HG03139 (cell line): ENCODE data around the gene NEB.
"Not testable (repeated sequence)": the region's sequence is repeated elsewhere in the genome, so short reads cannot be mapped to it uniquely, and the experiment has no call there.

Experiments used
- ATAC-seq: cut with Tn5 transposase; IDR thresholded peaks from one replicate; pipeline ENCODE4 v1.9.1; 2021; ENCODE audit not compliant: unreplicated experiment

Gene NEB

DNA sequence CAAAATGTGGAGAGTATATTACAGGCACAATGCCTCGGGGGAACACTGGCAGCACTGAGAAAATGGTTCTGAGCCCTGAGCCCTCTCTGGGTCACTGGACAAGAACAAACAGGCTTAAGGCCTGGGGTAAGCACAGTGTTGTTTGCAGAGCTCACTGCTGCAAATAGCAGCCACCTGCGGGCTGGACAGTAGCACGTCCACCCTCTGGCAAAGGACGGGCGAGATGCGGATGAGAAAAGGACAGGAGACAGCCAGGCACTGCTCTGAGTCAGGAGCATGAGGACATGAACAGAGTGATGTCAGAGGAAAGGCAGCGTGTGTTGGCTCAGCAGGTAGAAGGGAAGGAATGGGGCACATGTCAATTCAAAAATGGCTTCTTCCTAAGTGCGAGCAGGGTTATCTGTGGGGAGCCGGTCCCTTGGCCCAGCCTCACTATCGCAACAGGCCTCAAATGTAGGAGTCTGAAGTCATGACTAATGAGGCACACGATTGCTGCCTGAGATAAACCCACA, 25.9 kb upstream of the NEB start:
- ATAC-seq = no peak

DNA sequence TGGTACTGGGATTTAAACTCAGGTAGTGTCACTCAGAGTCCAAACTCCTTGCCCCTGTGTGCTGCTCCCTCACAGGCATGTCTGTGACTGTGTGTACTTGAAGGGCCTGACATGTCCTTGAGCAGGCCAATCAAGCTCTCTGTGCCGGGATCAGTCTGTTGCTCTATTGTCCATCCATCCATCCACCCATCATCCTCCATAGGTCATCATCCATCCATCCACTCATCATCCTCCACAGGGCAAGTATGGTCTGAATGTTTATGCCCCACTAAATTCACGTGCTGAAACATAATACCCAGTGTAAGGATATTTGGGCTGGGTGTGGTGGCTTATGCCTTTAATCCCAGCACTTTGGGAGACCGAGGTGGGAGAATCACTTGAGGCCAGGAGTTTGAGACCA, 24.5 kb upstream of the NEB start:
- no peak for ATAC-seq

DNA sequence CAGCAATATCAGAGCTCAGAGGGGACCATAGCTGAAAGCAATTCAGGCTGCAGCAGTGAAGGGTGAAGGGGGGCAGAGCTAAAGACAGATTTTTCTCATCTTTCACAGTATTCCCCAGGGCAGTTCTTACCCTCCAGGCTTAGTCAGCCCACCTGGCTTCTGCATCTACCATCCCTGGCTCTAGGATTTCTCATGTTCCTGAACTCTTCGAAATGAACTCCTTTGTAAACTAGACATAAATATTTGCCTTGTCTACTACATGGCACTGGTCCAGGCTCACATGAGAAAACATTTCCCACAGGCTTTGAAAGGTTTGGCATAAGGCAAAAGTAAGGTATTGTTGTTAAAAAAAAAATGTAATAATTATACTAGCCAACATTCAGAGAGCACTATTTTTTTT, 23.6 kb upstream of the NEB start:
- no peak for ATAC-seq

DNA sequence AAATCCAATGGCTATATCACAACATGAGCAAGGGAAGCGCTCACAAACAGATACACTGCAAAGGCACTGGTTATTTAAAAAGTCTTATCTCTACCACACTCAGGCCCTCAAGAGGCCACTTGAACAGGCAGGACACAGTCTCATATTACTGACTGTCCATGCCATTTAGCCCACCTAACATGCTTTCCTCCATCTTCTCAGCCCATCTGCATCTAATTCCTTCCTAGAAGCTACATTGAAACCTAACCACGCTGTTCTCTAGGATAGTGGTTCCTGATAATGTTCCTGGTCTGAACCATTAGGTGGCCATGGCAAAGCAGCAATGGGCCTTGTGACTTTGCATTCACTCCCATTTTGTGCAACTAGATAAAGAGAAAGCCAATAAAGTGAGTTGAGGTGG, 22.5 kb upstream of the NEB start:
- no peak for ATAC-seq

DNA sequence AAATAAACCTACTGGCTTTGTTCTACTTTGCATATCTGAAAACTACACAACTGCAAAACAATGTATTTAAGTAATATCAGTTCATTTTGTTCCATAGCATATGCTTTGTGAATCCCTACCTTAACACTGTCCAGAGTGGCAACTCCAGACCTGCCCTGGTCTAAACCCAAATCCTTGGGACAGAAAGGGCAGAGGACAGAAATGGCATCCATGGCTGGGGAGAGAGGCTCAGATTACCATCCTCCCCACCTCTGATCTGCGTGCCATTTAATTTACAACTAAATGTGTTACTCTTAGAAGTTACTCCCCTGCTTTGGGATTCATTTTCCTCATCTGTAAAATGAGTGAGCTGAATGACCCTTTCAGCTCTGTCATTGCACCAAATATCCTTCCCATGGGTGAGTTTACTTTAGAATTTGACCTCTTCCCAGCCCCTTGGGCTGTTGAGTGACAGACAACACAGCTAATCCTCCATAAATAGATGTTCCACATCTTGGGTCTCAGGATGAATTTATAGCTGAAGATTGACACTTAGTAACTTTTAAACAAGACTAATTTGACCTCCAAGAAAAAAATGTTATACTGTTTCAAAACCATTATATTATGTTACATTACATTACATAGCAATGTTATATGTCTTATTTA, 20.1 kb upstream of the NEB start:
- ATAC-seq = no peak

DNA sequence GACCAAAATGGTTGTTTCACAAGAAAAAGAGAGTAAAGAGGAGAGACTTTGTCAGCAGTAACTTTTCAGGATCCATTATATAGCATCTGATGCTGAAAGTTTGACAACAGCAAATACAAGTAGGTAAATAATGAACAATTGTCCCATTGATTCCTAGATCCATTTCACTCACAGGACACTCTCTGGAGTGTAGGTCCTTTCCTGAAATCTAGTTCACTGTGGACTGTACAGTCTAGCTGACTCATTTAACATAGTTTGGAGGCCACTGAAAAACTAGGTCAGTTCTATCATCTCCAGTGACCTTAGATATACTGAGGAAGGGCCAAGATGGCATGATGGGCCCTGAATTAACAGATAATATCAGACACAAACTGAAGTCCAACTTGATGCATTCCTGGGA, 19.3 kb upstream of the NEB start:
- ATAC-seq = no peak

DNA sequence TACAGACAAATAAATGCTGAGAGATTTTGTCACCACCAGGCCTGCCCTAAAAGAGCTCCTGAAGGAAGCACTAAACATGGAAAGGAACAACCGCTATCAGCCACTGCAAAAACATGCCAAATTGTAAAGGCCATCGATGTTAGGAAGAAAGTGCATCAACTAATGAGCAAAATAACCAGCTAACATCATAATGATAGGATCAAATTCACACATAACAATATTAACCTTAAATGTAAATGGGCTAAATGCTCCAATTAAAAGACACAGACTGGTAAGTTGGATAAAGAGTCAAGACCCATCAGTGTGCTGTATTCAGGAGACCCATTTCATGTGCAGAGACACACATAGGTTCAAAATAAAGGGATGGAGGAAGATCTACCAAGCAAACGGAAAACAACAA, 11.0 kb upstream of the NEB start:
- ATAC-seq = not testable (repeated sequence)

DNA sequence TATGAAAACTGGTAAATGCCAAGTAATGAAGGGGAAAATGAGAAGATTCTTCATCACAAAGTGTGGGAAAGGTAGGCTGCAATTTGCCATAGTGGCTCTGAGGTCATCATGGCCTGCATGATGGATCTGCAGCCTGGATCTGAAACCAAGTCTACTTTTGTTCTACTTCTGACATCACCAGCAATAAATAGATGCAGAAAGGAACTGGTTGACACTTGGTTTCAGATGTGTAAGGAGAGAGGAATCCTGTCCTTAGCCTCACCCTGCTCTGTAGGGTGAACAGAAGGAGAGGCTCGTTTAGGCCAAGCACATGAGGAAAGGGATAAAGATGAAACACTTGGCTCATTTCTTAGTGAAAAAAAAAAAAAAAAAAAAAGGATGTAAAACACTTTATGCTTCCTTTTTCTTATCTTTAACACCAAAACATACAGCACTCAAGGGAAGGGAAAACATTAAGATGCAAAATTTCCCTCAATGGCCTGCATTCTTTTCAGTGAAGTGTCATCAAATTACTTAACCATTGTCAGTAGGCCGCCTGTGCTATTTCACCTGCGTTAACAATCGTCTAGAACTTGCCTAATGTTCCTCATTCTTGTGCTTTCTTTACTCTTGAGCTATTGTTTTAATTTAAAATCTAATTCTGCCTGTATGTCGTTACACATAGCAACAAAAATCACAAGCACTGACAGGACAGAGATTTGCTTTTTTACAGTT, 3.9 kb downstream of the NEB start:
- ATAC-seq = no peak

DNA sequence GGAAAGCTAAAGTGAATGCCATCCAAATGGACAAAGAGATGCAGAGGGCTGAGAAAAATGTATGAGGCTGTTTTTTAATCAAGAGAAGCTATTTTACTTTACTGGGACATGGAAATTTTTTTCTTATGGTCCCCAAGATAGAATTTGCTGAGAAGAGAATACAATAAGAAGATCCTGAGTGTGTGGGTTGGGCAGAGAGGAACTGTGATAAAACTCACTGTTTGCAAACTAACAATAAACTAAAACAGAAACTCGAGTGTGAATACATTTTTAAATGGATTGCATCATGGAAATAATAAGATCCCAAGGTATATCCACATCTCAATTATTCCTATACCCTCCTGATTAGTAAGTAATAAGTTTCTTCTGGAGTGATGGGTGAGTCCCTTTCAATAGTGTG, 4.4 kb downstream of the NEB start:
- no peak for ATAC-seq

DNA sequence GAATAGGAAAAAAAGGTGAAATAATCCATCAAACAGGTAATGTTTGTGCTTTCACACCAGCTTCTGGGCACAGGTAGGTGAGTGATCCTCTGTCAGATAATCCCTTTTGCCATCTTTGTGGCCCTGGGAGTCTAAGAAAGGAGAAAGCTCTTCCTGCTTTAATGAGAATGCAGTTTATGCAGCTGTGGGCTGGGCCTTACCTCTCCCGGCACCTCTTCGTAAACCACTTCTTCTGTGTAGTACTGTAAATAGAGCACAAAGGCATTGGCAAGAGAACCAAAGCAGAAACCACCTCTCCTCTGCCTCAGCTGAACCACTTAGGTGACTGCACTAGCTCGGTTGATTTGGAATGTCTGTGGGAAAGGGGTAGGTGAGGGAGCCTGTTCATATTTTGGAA, 4.9 kb downstream of the NEB start:
- no peak for ATAC-seq

DNA sequence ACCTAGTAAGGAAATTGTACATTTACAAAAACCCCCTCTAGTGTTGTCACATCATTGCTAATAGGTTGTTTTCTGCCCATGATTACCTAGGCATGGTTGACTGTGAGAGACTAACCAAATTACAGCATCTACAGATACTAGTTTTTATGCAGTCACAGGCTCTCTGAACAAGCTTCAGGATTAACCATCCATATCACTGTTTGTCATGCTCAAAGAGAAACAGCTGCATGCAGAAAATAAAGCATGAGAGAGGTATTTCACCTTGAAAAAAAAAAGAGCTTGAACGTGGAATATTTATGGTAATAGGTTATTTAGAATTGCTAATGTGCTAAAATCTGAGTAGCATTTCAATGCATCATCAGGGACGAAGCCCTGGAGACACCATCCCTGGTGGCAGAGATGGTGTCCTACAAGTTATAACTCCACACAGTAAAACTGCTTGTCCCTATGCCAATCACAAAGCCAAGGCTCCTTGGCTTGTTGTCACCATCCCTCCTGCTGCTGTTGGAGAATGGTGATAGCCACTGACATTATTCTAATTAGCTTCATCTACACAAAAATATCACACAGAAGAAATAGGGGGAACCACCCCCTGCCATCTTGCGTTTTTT, 5.4 kb downstream of the NEB start:
- no peak for ATAC-seq

DNA sequence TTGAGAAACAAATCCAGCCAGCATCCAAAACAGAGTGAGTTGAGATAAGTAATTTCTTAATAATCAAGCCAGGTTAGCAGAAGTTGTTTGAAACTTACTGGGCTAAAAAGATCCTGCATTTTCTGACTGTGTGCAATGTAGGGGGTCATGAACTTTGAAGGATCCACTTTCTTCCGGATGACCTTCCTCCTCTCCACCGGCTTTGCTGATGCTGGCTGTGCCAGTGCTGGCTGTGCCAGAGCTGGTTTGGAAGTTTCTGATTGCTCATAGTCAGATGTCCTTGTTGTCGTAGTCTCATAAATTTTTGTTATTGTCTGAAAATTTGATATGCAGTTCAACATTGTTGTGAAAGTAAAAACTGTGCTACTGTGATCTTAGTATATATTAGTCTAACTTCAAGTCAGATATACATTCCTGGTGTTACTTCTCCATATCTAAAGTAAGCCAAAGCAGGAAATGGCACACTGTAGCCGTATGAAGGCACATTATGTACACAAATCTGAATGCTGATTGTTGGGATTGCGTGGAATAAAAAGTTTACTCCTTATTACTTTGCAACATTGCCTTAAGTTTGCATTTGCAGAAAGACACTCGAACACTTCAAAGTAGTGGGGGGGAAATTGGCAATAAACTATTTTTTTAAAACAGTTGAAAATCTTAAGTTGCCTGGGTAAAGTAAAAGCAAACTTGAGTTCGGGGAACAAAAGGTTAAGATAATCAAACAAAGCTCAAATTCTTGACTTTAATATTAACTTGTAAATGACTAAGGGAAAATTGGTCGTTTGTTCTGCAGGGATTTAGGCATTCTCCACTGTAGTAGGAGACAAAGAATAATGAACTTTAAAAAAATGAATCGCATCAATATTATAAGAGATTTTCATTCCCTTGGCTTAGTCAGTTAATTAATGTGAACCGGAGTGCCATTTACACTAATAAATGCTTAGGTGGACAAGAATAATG, 6.4 kb downstream of the NEB start:
- ATAC-seq = no peak

DNA sequence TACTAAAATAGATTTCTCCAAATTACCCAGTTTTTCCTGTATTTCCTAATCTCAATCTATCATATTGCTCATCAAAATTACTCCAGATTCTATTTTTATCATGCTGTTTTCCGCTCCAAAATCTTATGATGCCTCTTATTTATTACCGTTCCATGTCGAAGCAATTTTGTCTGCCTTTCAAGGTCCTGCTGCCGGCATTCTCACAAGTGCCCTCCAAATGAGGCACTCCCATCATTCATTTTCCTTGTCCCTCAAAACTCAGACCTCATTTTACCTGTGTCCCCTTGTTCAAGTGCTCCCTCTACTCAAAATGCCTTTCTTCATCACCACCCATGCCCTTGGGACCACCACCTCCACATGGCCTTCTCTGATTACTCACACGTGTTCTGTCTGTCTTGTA, 13.1 kb downstream of the NEB start:
- ATAC-seq = no peak

DNA sequence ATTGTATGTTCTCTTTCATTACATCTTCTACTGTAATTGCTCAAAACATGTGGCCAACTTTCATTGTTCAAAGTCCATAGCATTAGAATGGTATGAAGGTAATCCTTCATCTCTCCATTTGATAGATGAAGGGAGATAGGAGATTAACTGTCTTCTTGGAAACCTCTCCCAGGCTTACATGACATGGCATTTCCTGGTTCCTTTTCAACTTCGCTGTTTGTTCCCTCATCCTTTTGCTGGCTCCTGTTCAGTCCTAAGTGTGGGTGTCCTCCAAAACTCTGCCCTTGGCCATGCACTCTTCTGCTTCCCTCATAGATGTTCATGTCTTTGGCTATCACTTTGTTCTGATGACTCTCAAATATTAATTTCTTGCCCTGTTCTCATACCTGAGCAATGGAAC, 13.8 kb downstream of the NEB start:
- ATAC-seq = no peak

DNA sequence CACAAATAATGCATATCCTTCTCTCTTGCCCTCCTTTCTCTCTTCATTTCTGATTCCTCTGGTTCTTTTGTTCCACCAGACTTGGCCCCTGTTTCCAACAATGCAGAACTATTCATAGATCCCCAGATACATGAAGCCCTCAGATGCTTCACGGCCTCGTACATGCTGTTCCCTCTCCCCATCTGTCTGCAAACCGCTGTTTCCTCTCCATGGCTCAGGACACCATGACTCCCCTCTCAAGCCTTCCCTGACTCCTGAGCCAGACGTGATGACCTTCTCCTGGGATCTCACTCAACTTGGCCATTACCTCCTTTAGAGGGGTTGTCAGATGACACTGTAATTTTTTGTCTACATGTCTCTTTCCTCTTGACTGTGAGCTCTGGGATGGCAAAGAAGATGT, 15.5 kb downstream of the NEB start:
- no peak for ATAC-seq

DNA sequence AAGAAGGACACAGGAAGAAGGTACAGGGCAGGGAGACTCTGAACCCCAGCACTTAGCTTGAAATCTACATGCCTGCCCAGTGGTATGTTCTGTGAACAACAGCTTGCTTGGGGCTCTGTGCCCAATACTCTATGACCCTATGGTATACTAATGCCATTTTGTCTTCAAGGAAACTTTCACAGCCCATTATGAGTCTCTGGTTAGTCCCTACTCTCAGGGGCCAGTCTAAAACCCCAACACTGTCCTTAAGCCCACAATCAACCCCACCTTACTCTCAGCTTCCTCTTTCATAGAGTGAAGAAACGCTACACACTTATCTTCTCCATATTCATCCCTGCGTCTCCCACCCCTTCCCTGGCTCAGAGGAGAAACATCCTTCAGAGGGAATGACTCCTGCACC, 16.0 kb downstream of the NEB start:
- ATAC-seq = no peak

DNA sequence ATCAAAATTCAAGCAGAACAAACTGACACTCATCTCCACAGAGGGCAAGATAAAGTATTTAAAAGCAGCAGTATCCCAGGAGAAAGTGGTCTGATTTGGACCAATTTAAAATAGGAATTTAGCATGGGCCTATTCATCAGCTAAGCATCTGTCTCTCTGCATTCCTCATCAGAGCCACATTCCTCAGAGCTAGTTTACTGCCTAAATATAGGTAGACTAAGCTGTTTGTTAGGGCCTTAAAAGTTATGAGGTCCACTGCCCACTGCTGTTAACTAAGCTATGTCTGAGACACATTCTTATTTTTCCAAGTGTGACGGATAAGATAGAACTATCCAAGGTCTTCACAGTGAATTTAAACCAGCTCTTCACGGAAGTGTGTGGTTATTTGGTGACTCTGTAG, 17.6 kb downstream of the NEB start:
- ATAC-seq = no peak

DNA sequence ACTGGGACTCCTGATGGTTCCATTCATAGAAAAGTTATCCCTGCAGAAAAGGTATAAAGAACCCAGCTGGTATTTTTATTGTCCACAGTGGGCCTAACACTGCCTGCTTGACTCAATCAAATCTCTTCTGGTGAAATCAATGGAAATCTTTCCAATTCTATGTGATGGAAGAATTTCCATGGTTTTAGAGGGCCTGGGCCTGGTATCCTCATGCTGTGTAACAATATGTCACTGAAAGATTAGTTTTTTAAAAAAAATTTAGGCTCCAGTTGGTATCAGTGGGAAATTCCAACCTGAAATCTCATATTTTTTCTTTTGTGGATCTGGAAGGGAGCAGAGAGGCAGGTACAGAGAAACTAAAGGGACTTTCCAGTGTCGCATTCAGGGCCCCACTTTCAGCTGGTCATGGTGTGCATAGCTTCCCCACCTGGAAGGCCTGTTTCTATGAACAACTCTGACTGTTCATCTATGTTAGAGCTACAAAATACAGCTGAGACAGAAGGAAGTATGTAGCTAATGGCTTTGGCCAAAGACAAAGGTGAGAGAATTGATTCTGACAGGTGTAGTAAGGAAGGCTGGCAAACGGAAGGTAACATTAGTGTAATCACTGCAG, 20.9 kb downstream of the NEB start:
- ATAC-seq = no peak

DNA sequence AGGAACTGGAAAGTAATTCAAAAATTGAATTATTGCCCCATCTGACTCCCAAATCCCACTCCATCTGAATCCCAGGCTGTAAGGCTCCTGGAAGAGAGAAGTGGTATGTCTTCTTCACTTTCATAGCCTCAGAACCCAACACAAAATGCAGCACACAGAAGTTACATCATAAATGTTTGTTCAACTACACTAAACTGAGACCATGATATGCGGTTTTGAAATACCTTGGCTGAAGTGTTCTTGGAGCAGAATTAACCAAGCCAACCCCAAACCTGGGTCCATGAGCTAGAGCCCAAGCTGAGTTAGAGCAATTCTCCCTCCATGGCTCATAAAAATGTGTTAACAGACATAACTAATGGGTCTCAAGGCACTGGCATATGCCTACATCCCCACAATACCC, 23.3 kb downstream of the NEB start:
- ATAC-seq = no peak

DNA sequence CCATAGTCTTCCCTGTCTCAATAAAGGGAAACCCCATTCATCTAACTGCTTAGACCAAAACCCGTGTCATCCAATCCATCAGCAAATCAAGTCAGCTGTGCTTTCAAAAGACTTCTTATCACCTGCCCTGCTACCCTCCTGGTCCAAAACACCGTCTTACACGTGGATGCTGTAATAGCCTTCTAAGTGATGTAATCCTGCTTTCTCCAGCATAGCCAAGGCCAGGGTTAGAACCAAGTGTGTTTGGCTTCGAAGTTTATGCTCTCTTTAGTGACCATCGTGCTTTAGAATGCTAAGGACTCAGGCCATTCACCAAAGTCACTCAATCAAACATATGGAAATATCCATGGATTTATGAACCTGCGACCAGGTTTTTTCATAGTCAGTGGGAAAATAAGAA, 25.5 kb downstream of the NEB start:
- no peak for ATAC-seq

DNA sequence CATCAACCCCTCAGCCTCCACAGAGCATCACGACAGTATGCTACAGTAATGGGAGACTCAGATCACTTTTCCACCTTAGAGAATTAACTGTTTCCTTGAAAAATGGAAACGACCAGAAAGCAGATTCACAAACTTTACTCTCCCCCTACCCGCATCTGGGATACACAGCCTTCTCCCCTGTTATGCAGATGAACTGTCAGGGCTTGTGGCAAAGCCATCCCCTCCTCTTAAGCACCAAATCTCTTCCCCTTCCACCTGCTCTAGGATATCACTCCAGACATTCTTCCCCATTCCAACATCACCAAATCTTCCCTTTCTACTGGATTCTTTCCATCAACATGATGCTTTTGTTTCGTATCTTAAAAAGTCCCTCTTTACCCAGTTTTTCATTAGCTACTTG, 26.4 kb downstream of the NEB start:
- no peak for ATAC-seq
